Ramos (cell line): ENCODE measurements around the gene ATP6V1A.
"Not testable (repeated sequence)": the region's sequence is repeated elsewhere in the genome, so short reads cannot be mapped to it uniquely, and the experiment has no call there.

Experiments
- in situ Hi-C: fragments of 300-500 bp; cut with MboI; formaldehyde crosslinking; loops from one replicate; pipeline ENCODE4 v1.14.3; 2022; ENCODE audit warnings: low sequenced_read_pairs; ENCODE audit not compliant: unreplicated experiment

ATP6V1A gene

GRCh38 chr3:113805249-113805648 is 58.4 kb downstream of the ATP6V1A start:
- in situ Hi-C loops = no loop called here

GRCh38 chr3:113812854-113813253 is 66.0 kb downstream of the ATP6V1A start:
- in situ Hi-C loops = no loop called here

GRCh38 chr3:113819866-113820265 is 73.0 kb downstream of the ATP6V1A start:
- in situ Hi-C loops = no loop called here

GRCh38 chr3:113825090-113825489 is 78.3 kb downstream of the ATP6V1A start:
- in situ Hi-C loops = no loop called here

- in situ Hi-C loops = no loop called here
Observed at GRCh38 chr3:113828600-113828999, 81.8 kb downstream of the ATP6V1A start.

GRCh38 chr3:113829576-113830354 is 82.9 kb downstream of the ATP6V1A start:
- in situ Hi-C loops = no loop called here

GRCh38 chr3:113831103-113831355 is 84.2 kb downstream of the ATP6V1A start:
- in situ Hi-C loops = no loop called here

- in situ Hi-C loops = no loop called here
Observed at GRCh38 chr3:113832477-113833164, 85.8 kb downstream of the ATP6V1A start.

- in situ Hi-C loops = no loop called here
Observed at GRCh38 chr3:113834983-113835382, 88.1 kb downstream of the ATP6V1A start.

GRCh38 chr3:113838631-113839209 is 91.9 kb downstream of the ATP6V1A start, which contains the start of gene GRAMD1C:
Gene GRAMD1C, plus strand, starts transcription at chr3:113838788. Its CDS starts 122 bp downstream, at chr3:113838910.
- in situ Hi-C loops = no loop called here

- in situ Hi-C loops = no loop called here
Observed at GRCh38 chr3:113839551-113839950, 92.7 kb downstream of the ATP6V1A start.

- in situ Hi-C loops = no loop called here
Observed at GRCh38 chr3:113844622-113845222, 97.9 kb downstream of the ATP6V1A start.

- in situ Hi-C loops = no loop called here
Observed at GRCh38 chr3:113847247-113847646, 100.4 kb downstream of the ATP6V1A start.

GRCh38 chr3:113847664-113848461 is 101.0 kb downstream of the ATP6V1A start:
- in situ Hi-C loops = no loop called here

- in situ Hi-C loops = not testable (repeated sequence)
Observed at GRCh38 chr3:113849071-113849470, 102.2 kb downstream of the ATP6V1A start.

GRCh38 chr3:113849841-113850240 is 103.0 kb downstream of the ATP6V1A start:
- in situ Hi-C loops = not testable (repeated sequence)

GRCh38 chr3:113850391-113850790 is 103.6 kb downstream of the ATP6V1A start:
- in situ Hi-C loops = not testable (repeated sequence)

- in situ Hi-C loops = no loop called here
Observed at GRCh38 chr3:113852506-113852905, 105.7 kb downstream of the ATP6V1A start.
